ENCODE data around the gene RMRP. TPM values are rescaled to one million over a fixed set of nuclear protein-coding genes. Genes with fewer than 3 reads are reported as not detected.

Gene RMRP
- total and polyA plus RNA-seq, 10 of the 15 experiments (the other 5 are each of a cell fraction or from before 2014, with no cell fraction given): 12.0 to 42,450 (median 6,418) TPM; not detected in 4

DNA sequence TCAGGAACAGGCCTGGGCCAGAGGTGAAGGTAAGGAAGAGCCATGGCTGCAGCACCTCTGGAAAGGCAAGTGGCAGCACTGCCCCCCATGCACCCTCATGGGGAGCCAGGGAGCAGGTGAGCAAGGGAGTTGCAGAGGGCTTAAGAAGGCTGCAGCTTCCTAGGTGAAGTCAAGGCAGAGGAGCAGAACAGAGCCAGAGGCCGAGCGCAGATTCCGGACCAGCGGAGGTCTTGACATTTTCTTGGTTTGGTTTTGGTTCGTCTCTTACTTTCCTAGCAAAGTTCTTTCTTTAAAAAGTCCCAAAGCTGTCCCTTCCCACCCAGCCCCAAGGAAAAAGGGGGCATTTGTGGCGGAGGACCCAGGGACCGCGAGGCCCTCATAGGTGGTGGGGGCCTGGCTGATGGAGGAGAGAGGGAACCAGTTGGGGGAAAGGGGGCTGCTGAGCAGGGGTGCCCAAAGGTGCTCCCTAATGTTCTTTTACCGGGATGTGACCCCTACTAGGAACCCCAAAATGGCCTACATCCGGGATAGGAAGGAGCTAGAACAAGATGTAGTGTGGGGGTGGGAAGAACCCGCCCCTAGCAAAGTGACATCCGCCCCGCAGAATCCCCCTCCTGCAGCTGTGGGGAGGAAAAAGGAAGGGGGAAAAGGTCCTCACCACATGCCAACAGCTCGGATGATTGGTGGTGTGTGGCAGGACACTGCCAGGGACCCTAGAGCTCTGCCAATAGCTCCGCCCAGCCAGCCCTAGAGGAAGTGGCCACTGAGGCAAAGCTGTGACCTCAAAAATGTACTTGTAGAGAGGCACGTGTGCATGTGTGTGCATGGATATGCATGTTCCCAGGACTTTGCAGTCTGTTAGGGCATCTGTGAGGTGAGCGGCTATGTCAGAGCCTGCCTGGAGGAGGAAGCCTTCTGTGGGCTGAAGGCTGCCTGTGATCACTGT is 38.7 kb downstream of the RMRP start (continued):
- TF ChIP-seq, protein P1, sequence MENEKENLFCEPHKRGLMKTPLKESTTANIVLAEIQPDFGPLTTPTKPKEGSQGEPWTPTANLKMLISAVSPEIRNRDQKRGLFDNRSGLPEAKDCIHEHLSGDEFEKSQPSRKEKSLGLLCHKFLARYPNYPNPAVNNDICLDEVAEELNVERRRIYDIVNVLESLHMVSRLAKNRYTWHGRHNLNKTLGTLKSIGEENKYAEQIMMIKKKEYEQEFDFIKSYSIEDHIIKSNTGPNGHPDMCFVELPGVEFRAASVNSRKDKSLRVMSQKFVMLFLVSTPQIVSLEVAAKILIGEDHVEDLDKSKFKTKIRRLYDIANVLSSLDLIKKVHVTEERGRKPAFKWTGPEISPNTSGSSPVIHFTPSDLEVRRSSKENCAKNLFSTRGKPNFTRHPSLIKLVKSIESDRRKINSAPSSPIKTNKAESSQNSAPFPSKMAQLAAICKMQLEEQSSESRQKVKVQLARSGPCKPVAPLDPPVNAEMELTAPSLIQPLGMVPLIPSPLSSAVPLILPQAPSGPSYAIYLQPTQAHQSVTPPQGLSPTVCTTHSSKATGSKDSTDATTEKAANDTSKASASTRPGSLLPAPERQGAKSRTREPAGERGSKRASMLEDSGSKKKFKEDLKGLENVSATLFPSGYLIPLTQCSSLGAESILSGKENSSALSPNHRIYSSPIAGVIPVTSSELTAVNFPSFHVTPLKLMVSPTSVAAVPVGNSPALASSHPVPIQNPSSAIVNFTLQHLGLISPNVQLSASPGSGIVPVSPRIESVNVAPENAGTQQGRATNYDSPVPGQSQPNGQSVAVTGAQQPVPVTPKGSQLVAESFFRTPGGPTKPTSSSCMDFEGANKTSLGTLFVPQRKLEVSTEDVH (IDR thresholded peaks at IDR 0.05; ENCODE audit: low read depth, partially characterized antibody): no peak
- peak; percentile 38; the same call in 1 of the 2 replicates for TF ChIP-seq NFIC (IDR thresholded peaks at IDR 0.05; ENCODE audit: low read depth, low read length)
- TF ChIP-seq CBX3 (IDR thresholded peaks at IDR 0.05; ENCODE audit: borderline replicate concordance, low read depth): no peak
- TF ChIP-seq ZNF24 (IDR thresholded peaks at IDR 0.05): no peak
- TF ChIP-seq BACH1 (IDR thresholded peaks at IDR 0.05; ENCODE audit: borderline replicate concordance): no peak; the same call in 1 of the 2 replicates
- no peak for TF ChIP-seq MYB (IDR thresholded peaks at IDR 0.05; ENCODE audit: borderline replicate concordance, low read depth, low read length)
- TF ChIP-seq, protein P2, sequence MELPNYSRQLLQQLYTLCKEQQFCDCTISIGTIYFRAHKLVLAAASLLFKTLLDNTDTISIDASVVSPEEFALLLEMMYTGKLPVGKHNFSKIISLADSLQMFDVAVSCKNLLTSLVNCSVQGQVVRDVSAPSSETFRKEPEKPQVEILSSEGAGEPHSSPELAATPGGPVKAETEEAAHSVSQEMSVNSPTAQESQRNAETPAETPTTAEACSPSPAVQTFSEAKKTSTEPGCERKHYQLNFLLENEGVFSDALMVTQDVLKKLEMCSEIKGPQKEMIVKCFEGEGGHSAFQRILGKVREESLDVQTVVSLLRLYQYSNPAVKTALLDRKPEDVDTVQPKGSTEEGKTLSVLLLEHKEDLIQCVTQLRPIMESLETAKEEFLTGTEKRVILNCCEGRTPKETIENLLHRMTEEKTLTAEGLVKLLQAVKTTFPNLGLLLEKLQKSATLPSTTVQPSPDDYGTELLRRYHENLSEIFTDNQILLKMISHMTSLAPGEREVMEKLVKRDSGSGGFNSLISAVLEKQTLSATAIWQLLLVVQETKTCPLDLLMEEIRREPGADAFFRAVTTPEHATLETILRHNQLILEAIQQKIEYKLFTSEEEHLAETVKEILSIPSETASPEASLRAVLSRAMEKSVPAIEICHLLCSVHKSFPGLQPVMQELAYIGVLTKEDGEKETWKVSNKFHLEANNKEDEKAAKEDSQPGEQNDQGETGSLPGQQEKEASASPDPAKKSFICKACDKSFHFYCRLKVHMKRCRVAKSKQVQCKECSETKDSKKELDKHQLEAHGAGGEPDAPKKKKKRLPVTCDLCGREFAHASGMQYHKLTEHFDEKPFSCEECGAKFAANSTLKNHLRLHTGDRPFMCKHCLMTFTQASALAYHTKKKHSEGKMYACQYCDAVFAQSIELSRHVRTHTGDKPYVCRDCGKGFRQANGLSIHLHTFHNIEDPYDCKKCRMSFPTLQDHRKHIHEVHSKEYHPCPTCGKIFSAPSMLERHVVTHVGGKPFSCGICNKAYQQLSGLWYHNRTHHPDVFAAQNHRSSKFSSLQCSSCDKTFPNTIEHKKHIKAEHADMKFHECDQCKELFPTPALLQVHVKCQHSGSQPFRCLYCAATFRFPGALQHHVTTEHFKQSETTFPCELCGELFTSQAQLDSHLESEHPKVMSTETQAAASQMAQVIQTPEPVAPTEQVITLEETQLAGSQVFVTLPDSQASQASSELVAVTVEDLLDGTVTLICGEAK (IDR thresholded peaks at IDR 0.05; ENCODE audit: borderline replicate concordance): no peak; the same call in 1 of the 2 replicates
- no peak for TF ChIP-seq SUPT20H (IDR thresholded peaks at IDR 0.05; ENCODE audit: borderline replicate concordance, control insufficient read depth, low read depth, low read length)
- no peak for TF ChIP-seq ZNF274 (IDR thresholded peaks at IDR 0.05; ENCODE audit: insufficient read depth, insufficient read length)
- TF ChIP-seq RUNX3 (IDR thresholded peaks at IDR 0.05; ENCODE audit: low read length): peak; percentile 60
- no peak for TF ChIP-seq TARDBP (IDR thresholded peaks at IDR 0.05; ENCODE audit: borderline replicate concordance)
- no peak for TF ChIP-seq NFYA (IDR thresholded peaks at IDR 0.05; ENCODE audit: borderline replicate concordance, low read depth, low read length)
- TF ChIP-seq SMARCA5 (IDR thresholded peaks at IDR 0.05): no peak; the same call in 1 of the 2 replicates
- TF ChIP-seq RAD51 (IDR thresholded peaks at IDR 0.05): peak; percentile 61; the same call in 1 of the 2 replicates
- no peak for TF ChIP-seq WRNIP1 (IDR thresholded peaks at IDR 0.05; ENCODE audit: borderline replicate concordance, low read depth, low read length)
- TF ChIP-seq, protein P3, sequence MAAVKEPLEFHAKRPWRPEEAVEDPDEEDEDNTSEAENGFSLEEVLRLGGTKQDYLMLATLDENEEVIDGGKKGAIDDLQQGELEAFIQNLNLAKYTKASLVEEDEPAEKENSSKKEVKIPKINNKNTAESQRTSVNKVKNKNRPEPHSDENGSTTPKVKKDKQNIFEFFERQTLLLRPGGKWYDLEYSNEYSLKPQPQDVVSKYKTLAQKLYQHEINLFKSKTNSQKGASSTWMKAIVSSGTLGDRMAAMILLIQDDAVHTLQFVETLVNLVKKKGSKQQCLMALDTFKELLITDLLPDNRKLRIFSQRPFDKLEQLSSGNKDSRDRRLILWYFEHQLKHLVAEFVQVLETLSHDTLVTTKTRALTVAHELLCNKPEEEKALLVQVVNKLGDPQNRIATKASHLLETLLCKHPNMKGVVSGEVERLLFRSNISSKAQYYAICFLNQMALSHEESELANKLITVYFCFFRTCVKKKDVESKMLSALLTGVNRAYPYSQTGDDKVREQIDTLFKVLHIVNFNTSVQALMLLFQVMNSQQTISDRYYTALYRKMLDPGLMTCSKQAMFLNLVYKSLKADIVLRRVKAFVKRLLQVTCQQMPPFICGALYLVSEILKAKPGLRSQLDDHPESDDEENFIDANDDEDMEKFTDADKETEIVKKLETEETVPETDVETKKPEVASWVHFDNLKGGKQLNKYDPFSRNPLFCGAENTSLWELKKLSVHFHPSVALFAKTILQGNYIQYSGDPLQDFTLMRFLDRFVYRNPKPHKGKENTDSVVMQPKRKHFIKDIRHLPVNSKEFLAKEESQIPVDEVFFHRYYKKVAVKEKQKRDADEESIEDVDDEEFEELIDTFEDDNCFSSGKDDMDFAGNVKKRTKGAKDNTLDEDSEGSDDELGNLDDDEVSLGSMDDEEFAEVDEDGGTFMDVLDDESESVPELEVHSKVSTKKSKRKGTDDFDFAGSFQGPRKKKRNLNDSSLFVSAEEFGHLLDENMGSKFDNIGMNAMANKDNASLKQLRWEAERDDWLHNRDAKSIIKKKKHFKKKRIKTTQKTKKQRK (IDR thresholded peaks at IDR 0.05; ENCODE audit: low read depth, low read length): no peak
- TF ChIP-seq SMAD1 (IDR thresholded peaks at IDR 0.05; ENCODE audit: low read depth, partially characterized antibody): no peak
- TF ChIP-seq, protein P4, sequence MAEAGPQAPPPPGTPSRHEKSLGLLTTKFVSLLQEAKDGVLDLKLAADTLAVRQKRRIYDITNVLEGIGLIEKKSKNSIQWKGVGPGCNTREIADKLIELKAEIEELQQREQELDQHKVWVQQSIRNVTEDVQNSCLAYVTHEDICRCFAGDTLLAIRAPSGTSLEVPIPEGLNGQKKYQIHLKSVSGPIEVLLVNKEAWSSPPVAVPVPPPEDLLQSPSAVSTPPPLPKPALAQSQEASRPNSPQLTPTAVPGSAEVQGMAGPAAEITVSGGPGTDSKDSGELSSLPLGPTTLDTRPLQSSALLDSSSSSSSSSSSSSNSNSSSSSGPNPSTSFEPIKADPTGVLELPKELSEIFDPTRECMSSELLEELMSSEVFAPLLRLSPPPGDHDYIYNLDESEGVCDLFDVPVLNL (IDR thresholded peaks at IDR 0.05; ENCODE audit: low read depth, low read length): no peak
